ENCODE results near the gene DNAH14. TPM values are rescaled to one million over a fixed set of nuclear protein-coding genes. Genes with fewer than 3 reads are reported as not detected.

Gene DNAH14
- total and polyA plus RNA-seq, 2 of the 4 experiments (the other 2 are of a cell fraction) = 2.7 to 3.6 TPM

DNA sequence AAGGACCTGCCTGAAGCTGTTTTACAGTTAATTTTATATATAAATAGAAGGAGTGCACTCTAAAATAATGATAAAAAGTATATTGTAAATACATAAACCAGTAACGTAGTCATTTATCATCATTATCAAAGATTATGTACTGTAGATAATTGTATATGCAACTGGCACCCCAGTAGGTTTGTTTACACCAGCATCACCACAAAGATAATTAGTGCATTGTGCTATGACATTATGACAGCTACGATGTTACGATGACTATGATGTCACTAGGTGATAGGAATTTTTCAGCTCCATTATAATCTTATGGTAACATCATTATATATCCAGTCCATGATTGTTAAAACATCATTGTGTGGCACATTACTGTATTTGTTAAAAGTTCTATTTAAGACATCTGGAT, 313.1 kb downstream of the DNAH14 start:
- Histone ChIP-seq H2BK15ac (ENCODE audit: low read depth, low read length) (no peak overlapping the region), H3K4me1 (ENCODE audit: control insufficient read depth, insufficient read depth, low read length) (no peaks in the 10 kb centered on the region), H4K8ac (ENCODE audit: low read depth in 2 of 2, low read length in 2 of 2) (no peak overlapping the region), H4K5ac (ENCODE audit: low read depth, low read length) (no peak overlapping the region), H4K20me1 (ENCODE audit: insufficient read depth, low read length) (no peaks in the 10 kb centered on the region), H2BK20ac (ENCODE audit: low read depth, low read length) (no peak overlapping the region), H2AK5ac (ENCODE audit: low read depth, low read length) (no peak overlapping the region), H3K4me2 (ENCODE audit: low read depth, low read length) (no peak overlapping the region), H2AK9ac (replicated peaks; ENCODE audit: low read depth, low read length, poor library complexity) (no peak overlapping the region), H4K91ac (ENCODE audit: insufficient read depth, low read depth, low read length) (no peak overlapping the region), H3K36me3 (ENCODE audit: control insufficient read depth, insufficient read depth, low read length) (no peaks in the 10 kb centered on the region), H3K56ac (ENCODE audit: extremely low read depth, insufficient read depth, low read length) (no peak overlapping the region), H3K14ac (replicated peaks; ENCODE audit: low read depth, low read length) (no peak overlapping the region), H2BK5ac (ENCODE audit: low read depth, low read length, poor library complexity, severe bottlenecking) (no peak overlapping the region), H3K9ac (ENCODE audit: low read depth, low read length) (no peak overlapping the region), H3K23ac (ENCODE audit: low read depth, low read length) (no peak overlapping the region), H3K27me3 (ENCODE audit: control insufficient read depth, insufficient read depth, low read length) (no peaks in the 10 kb centered on the region), H3K4me3 (ENCODE audit: insufficient read depth, low read depth, low read length) (no peak overlapping the region), H3K9me3 (ENCODE audit: control insufficient read depth, insufficient read depth, low read length) (no peaks in the 10 kb centered on the region), H3K4ac (ENCODE audit: low read depth, low read length) (no peak overlapping the region), H3K18ac (ENCODE audit: low read depth, low read length) (no peak overlapping the region), H3K79me1 (ENCODE audit: low read depth in 1 of 2, low read length in 2 of 2) (no peaks in the 10 kb centered on the region), H3K9me1 (ENCODE audit: insufficient read depth, low read length) (no peaks in the 10 kb centered on the region), H2BK120ac (ENCODE audit: low read depth, low read length) (no peak overlapping the region), H2AFZ (replicated peaks; ENCODE audit: low read length, poor library complexity) (no peak overlapping the region), H3K27ac (ENCODE audit: insufficient read depth, low read length) (no peak overlapping the region)
- DNase-seq = no peak
- WGBS, 2 experiments (ENCODE audit: extremely low coverage in 2 of 2, insufficient read length in 1 of 2) = no CpG with 5 or more reads among the region's 3 CpGs
- dilution Hi-C loops (cut with HindIII; ENCODE audit: low sequenced_read_pairs, unreplicated experiment) = no loop called here
- ATAC-seq (ENCODE audit: low read depth) = no peak
- intact Hi-C loops (cut with micrococcal nuclease) = no loop called here
- ChIA-PET POLR2A (ENCODE audit: unreplicated experiment) (no interaction called here), CTCF (no interaction called here)
- no peak for TF ChIP-seq CEBPB (IDR thresholded peaks at IDR 0.05; ENCODE audit: low read depth, low read length)
- no peak for TF ChIP-seq POLR2A (IDR thresholded peaks at IDR 0.05; ENCODE audit: low read depth, low read length)
- no peak for TF ChIP-seq RFX5 (IDR thresholded peaks at IDR 0.05; ENCODE audit: low read depth, low read length)
- TF ChIP-seq, protein P1, sequence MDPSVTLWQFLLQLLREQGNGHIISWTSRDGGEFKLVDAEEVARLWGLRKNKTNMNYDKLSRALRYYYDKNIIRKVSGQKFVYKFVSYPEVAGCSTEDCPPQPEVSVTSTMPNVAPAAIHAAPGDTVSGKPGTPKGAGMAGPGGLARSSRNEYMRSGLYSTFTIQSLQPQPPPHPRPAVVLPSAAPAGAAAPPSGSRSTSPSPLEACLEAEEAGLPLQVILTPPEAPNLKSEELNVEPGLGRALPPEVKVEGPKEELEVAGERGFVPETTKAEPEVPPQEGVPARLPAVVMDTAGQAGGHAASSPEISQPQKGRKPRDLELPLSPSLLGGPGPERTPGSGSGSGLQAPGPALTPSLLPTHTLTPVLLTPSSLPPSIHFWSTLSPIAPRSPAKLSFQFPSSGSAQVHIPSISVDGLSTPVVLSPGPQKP (IDR thresholded peaks at IDR 0.05; ENCODE audit: borderline replicate concordance, low read depth, low read length) = no peak
- no peak for TF ChIP-seq NFE2L2 (IDR thresholded peaks at IDR 0.05; ENCODE audit: low read depth, low read length)
- TF ChIP-seq BHLHE40 (IDR thresholded peaks at IDR 0.05; ENCODE audit: low read depth, low read length) = no peak
- no peak for TF ChIP-seq MXI1 (IDR thresholded peaks at IDR 0.05; ENCODE audit: borderline replicate concordance, low read depth, low read length)
- BruUV-seq (replicated peaks) = no TSS peak
- in situ Hi-C loops (cut with MboI; ENCODE audit: low sequenced_read_pairs) = no loop called here

Measured in IMR-90 (cell line).